SKM-1 (cell line): ENCODE results near the gene HPS3.
A peak's percentile ranks its signal among the peaks of the same experiment; 100 is the strongest.

ENCODE experiments used
- DNase-seq: peaks from one replicate; lab custom pipeline; 2025; ENCODE audit not compliant: unreplicated experiment; lab: John Stamatoyannopoulos, UW

The HPS3 gene

DNA sequence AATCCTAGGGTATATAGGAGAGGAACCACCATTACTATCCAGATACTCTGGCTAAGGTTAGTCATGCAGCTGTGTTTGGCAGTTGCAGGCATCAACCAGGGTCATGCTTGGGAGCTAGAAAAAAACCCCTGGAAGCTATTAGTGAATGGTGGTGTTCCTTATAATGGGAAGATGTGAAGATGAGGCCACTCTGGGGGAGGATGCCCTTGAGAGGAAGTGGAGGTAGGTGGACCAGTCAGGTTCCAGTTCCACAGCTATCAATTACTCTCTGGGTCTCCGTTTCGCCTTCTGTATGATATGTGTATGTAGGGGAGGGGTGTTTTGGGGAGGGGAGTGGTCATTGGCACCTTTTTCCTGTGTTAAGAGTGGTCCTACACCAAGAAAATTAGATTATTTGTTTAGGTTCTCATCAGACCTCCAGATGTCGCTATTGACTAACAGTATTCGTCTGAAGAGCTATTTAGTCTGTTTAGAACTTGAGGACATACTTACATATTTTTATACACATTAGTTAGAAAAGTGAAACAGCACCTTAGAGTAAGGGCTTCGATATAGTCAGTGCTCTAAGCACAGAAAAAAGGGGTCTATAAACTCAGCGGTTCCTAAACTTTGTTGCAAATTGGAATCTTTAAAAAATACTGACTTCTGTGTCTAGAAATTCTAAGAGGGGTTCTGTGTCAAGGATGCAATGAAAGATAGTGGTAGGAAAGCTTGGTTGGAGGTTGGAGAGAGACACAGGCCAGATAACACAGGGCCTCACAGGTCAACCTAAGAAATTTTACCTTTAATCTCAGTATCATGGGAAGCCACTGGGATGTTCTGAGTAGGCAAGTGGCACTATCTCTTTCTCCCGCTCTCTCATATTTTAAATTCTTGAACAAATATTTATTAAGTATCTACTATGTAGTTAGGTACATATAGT is 9.1 kb upstream of the HPS3 start:
- peak; percentile 34 for DNase-seq

DNA sequence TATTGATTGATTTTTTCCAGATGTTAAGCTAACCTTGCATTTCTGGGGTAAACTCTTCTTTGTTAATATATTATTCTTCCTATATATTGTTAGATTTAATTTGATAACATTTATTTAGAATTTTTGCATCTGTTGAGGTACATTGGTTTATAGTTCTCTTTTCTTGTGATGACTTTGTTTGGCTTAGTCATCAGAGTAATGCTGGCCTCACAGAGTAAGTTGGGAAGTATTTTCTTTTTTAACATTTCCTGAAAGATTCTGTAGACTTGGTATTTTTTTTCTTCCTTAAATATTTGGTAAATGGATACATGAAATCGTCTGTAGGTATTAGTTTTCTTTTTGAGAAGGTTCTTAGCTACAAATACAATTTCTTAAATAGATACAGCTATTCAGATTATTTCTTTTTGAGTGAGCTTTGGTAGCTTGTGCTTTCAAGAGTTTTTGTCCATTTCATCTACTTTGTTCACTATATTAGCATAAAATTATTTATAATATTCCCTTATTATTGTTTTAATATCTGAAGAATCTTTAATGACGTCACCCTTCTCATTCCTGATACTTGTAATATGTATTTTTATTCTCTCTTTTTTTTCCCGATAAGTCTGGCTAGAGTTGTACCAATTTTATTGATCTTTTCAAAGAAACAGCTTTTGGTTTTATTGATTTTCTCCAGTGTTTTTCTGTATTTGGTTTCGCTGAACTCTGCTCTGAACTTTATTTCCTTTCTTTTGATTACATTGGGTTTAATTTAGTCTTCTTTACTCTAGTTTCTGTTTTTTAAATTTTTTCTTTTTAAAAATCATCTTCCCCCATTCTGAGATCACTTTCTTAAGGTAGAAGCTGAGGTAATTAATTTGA is 6.5 kb upstream of the HPS3 start:
- no peak for DNase-seq

DNA sequence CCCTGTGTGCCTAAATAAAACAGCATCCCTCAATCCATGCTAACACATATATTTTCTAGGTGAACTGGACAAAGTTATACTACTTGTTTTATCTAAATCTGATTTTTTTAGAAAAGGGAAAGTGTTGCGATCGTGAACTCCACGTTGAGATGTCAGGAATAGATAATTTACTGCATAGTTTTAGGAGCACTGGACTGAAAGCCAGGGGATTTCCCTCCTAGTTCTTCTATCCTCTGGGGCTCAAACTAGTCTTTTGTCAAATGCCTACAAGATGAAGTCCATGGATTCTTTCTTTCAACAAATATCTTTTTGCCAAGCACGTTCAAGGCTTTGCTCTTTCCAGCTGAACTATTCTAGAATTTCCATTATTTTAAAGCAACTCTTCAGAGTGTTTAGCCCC is 617 bp upstream of the HPS3 start:
- no peak for DNase-seq

DNA sequence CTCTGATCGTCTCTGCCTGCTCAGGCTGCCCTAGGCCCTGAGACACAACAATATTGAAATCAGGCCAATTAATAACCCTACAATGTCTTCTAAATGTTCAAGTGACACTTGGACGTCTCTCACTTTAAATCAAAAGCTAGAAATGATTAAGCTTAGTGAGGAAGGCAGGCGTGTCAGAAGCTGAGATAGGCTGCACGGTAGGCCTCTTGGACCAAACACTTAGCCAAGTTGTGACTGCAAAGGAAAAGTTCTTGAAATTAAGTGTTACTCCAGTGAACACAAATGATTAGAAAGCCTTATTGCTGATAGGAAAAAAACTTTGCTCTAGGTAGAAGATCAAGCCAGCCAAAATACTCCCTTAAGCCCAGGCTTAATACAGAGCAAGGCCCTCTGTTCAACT is 2.2 kb downstream of the HPS3 start:
- no peak for DNase-seq

DNA sequence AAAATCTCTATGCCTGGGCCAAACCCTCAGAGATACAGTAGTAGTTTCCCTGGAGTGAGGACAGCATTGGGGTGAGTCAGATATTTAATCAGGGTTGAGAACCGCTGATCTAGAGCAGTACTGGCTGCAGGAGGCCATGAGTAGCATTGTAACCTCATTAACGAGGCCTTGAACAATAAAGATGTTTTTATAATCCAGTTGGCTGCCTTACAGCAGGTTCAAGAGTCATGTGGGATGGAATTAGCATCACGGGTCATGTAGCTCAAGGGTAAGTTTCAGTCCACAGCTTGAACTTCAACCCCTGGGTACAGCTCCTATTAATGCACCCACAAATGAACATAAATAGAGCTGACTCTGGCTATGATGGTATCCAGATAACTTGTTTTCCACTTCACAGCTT is 5.1 kb downstream of the HPS3 start:
- no peak for DNase-seq

DNA sequence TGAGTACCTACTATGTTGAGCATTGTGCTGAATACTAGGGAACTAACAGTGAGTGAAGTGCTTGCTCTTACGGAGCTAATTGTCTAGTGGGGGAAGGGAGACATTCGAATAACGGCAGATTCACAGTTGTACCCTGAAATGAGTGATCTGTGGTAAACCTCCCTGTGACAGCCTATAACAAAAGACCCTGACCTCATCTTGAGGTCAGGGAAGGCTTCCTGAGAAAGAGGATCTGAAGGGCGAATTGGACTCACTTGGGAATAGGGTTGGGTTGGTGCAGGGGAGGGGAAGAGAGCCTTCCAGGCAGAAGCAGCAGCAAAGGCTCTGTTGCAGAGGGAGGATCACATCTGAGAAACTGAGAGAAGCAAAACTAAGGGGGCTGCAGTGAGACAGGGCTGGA is 13.2 kb downstream of the HPS3 start:
- no peak for DNase-seq

DNA sequence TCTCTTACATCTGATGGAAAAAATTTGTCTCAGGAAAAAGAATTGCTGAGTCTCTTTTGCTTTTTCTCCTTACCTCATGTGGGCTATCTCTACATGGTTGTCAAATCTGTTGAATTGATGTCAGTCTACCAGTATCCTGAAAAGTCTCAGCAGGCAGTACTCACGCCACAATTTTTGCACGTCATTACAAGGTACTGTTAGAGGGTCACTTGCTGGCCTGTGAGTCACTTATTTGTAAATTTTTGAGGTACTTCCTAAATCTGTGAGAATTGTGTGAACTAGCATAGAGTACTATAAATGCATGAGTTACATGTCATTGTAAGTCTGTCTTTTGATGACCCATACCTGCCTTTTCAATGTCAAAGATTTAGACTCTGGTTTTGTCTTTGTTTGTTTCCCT is 15.9 kb downstream of the HPS3 start:
- no peak for DNase-seq

DNA sequence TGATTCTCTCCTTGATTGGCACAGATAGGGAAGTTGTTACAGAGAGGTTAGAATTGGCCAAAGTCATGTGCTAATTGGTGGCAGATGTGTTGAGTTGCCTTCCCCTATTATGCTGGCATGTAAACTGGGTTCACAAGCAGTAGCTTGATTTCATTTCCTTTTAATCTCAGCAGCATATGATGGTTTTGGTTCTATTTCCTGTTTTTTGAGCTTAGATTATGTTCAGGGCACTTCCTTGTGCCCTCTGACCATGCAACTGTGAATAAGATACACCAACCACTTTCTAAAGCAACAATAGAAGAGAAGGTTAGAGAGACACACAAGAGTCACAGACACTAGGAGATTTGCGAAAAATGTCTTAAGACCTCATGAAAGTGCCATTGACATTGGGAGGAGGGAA is 16.5 kb downstream of the HPS3 start:
- peak; percentile 39 for DNase-seq

DNA sequence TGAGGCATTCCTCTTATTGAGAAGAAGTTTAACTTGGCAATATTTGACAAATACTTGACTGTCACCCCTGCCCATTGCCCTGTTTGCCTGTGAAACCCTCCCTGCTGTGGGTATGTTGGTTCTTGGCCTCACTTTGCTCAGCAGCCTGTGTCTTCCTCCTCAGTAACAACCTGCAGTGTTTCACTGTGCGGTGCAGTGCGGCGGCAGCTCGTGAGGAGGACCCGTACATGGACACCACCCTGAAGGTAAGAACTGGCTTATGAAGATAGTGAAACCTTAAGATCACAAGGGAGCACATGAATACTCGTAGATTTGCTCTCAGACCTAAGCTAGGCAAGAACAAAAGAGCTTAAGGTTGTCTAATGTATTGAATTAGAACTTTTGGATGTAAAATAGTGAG is 21.0 kb downstream of the HPS3 start:
- DNase-seq = no peak

DNA sequence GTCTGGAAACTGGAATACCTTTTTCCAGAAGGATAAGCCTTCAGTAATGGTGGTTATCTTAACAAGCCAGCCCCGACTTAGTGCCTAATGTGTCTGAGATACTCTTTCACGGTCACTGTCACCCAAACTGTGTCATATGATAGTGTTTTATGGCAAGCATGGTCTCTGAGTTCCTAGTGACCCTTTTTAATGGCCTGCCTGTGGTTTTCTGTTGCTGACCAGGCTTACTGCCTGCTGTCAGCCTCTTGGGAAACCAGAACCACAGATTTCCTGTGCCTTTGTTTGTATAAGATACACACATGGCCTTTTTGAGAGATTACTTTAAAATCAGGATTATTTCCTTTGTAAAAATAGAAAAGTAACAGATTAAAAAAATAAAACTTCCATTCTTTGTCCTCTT is 22.4 kb downstream of the HPS3 start:
- DNase-seq = no peak

DNA sequence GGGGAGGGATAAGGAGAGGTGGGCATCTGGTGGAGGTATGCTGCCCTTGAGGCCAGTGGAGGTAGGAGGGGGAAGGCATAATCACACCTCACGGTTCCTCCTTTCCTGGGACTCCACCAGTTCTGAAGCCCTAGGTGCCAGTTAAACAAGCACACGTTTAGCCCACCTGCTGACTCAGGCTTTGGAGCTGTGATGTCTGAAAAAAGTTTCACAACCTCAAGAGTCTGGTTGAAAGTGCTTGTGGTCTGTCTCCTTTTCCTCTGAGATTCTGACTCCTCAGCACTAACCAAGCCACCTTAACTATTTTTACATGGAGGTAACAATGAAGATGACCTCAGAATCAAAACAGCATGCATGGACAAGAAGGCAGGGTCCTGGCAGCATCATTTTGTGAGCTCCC is 23.0 kb downstream of the HPS3 start:
- DNase-seq = peak; percentile 21

DNA sequence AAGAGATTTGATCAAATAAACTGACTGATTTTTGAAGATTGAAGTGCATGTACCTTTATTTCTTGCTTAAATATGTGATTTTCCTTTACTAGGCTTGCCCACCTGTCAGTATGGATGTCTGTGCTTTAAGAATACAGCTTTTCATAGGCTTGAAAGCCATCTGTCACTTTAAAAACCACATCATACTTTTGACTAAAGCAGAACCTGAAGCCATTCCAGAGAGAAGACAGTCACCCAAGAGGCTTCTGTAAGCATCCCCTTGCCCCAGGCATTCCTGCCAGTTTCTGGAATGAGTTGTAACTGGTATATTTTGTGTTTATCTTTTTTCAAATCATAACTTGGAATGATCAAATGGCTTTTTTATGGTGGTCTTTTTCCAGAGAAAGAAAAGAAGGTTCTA is 24.0 kb downstream of the HPS3 start:
- no peak for DNase-seq

DNA sequence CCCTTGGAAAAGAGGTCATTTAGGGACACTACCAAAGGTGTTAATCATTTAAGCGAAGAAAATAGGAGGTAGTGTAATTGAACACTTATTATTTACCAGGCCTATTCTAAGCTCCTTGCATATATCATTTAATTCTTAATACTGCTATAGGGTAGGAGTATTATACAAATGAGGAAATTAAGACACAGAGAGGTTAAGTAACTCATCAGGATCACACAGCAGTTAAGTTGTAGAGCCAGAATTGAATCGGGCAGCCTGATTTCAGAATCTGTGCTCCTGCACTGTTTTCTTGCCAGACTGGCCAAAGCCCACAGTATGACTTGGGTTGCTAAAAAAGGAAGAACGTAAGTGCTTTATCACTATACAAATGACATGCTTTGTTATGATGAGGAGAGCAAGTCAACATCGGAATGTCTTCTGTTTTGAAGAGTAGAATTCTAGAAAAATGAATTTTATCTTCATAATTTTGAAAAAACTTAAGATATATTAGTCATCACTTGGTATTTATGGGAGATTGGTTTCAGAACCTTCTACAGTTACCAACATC is 31.4 kb downstream of the HPS3 start:
- no peak for DNase-seq

DNA sequence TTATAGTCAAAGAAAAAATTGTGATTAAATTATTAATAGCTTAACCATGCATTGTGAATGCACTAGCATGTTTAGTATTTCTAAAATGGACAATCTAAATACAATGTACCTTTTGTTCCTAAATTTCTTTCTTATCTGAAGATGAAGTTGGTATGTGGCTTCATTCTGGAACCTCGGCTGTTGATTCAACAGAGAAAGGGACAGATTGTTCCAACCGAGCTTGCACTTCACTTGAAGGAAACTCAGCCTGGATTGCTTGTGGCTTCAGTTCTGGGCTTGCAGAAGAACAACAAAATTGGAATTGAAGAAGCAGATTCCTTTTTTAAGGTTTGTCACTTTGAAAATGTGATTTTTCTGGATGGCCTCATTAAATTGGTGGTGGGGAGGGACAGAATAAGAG is 32.6 kb downstream of the HPS3 start:
- DNase-seq = no peak

DNA sequence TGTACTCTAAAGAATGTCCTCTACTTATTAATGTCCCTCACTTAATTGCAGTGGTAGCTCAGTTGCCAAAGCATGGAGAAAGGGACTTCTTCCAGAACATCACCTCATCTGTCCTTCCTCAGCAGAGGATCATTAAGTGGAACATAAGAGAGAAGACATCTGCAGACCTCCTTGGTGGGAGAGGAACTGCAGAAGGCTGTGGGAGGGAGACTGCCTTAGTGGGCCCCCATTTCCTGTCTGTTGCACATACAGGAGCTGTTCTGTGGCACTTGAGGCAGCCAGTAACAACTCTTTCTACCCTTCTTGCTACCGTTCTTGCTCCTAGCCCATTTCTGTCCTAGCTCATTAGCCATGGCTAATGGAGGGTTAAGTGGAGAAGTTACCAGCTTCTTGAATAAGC is 33.6 kb downstream of the HPS3 start:
- DNase-seq = no peak

DNA sequence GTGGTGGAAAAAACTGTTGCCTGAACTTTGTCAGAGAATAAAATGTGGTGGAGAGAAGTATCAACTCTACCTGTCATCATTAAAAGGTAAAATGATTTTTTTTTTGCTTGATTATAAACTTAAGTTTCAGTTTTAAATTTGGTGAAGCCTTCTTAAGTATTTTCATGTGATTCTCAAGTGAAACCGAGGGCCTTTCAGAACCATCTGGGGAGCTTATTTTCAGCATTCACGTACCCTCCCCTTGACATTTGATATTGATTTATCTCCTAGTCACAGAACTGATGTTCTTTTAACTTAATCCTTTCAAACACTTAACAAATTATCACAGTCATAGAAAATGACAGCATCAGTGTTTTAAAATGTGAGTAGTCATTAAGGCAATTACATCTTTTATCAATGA is 38.5 kb downstream of the HPS3 start:
- no peak for DNase-seq

DNA sequence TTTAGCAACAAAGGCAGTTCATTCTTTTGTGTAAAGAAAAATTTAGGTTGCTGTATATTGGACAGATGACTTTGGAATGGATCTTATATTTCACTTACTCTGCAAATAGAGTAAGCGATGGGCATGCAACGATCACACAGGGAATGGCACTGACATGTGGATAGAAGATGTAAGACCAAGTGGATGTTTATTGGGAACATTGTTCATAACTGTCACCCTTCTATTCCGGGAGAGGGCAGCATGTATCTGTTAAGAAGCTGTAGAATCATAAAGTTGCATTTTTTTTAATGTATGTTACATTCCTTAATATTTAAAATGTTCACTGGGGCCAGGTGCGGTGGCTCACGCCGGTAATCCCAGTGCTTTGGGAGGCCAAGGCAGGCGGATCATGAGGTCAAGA is 41.2 kb downstream of the HPS3 start:
- no peak for DNase-seq

DNA sequence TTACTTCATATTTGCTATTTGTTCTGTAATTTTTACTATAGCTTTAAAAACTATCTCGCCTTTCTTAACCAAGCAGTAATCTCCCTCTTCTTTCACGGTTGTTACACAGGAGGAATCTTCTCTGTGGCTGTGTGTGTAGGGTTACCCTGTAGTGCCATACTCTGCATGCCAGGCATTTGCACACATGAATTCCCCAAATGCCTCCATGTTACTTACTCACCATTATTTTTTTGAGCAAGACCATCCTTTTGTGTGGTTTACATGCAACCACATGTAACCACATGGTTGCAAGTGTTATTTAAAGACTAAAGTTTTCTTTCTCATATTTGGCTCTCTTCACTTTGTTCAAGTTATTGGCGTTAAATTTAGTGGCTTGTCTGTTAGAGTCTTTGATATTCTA is 45.5 kb downstream of the HPS3 start:
- DNase-seq = no peak

DNA sequence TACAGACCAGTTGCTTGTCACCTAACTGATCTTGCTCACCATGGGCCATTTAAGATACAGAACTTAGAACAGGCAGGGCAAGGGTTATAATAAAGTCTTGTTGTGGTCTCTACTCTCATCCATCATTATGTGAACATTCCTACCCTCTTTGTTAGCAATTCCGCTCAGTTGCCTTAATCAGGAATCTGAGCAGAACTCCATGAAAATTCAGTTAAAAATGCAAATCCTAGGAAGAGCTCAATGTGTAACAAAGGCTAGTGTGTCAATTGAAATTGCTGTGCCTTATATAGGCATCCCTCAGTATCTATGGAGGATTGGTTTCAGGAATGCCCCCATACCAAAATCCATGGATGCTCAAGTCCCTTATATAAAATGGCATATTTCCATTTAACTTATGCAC is 47.7 kb downstream of the HPS3 start:
- no peak for DNase-seq

DNA sequence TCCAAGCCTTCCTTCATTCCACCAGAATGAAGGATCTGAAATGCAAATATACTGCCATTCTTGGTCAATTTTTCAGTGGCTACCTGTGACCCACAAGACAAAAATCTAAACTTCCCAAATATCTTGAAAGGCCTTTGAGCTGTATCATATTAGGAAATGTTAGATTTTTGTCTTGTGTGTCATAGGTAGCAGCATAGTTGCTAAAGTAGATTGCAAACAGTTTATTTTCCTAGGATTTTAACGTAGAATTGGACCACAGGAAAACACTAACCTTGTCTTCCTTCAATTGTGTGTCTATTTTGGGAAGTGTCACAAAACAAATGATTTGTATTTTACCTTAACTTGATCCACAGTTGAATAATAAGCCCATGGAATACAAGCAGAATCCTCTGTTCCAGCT is 49.8 kb downstream of the HPS3 start:
- no peak for DNase-seq

DNA sequence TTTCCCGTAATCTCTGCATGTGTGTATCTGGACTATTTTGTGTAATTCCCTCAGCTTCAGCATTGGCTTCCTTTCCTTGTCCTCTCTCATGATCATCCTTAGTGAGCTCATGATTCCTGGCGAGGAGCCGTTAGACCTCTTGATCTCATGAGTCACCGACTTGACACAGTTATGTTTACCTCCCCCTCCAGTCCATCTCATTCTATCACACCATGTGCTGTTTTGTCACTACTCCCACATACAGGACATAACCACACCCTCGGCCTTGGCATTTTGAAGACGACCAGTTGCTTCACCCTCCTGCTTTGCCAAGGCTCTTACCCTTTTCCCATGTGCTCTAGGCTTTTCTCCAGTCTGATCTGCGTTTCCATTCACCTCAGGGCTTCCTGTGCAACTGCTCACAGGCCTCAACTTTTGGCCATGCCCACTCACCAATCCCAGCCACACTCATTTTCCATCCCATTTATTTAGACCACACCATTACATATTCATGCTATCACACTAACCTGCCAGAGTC is 50.7 kb downstream of the HPS3 start:
- no peak for DNase-seq

DNA sequence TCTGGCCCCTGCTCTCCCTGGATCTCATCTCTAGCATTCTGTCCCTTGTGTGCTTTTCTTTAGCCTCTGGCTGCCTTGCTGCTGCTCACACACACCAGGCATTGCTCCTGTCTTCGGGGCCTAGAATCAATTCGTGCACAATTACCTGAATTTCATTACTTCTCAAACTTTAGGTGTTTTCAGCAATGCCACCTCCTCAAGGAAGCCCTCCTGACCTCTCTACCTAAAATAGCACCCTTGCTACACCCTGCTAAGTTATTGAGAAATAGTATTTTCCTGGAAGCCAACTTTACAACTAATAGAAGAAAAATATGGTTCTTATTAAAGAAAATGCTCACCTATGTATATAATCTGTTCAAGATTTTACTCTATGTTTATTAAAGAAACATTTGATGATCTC is 51.7 kb downstream of the HPS3 start:
- DNase-seq = no peak
